Body of pancreas (tissue), 4 donors: ENCODE results near the gene TRAPPC12.

Source experiments
- POLR2A ChIP-seq, 3 donors: fragments of 450-650 bp; IDR thresholded peaks; one replicate each; pipeline ENCODE4 v1.6.1; 2016; ENCODE audit warnings: antibody characterized with exemption in 3 of 3, mild to moderate bottlenecking in 2 of 3
- TF ChIP-seq, protein P1 (sequence below), 7 experiments: fragments of 450-650 bp in 4 of 7; fragments of 200-600 bp in 3 of 7; sonication (generic) in 3 of 7; IDR thresholded peaks; one replicate each; pipeline ENCODE4 v1.5.1; 2016 to 2019; ENCODE audit warnings: antibody characterized with exemption in 7 of 7

DNA sequence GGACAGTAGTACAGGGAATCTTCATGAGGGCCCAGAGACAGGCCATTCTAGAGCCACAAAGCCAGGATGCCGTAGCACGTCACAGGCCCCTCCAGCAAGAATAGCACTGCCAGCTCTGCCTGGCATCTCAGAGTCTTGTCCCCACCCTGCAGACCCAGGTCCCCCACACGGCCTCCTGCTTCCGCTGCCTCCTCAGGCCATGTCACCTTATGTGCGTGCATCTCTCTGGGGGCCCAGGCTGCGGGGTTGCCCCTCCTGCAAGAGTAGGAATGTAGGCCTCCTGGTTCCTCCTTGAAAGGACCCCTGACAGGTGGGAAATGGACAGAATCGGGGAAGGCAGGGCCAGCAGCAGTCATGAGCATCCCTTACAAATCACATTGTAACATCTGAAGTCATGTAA, 90.0 kb downstream of the TRAPPC12 start:
- TF ChIP-seq, protein P1, sequence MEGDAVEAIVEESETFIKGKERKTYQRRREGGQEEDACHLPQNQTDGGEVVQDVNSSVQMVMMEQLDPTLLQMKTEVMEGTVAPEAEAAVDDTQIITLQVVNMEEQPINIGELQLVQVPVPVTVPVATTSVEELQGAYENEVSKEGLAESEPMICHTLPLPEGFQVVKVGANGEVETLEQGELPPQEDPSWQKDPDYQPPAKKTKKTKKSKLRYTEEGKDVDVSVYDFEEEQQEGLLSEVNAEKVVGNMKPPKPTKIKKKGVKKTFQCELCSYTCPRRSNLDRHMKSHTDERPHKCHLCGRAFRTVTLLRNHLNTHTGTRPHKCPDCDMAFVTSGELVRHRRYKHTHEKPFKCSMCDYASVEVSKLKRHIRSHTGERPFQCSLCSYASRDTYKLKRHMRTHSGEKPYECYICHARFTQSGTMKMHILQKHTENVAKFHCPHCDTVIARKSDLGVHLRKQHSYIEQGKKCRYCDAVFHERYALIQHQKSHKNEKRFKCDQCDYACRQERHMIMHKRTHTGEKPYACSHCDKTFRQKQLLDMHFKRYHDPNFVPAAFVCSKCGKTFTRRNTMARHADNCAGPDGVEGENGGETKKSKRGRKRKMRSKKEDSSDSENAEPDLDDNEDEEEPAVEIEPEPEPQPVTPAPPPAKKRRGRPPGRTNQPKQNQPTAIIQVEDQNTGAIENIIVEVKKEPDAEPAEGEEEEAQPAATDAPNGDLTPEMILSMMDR (IDR thresholded peaks at IDR 0.05) = no peak
- TF ChIP-seq POLR2A (IDR thresholded peaks at IDR 0.05) = no peak
